ENCODE measurements around the gene TMEM272.

- TF ChIP-seq CTCF (IDR thresholded peaks at IDR 0.05; ENCODE audit: extremely low read depth in 1 of 2, insufficient read depth in 1 of 2, low read depth in 1 of 2, low read length in 2 of 2) (no peak), POLR2A (IDR thresholded peaks at IDR 0.05; ENCODE audit: low read depth, low read length) (no peak)
Measured at GRCh38 chr13:51768378-51768921, 76.5 kb downstream of the TMEM272 start.

All from endothelial cell of umbilical vein (primary cell).